Hematopoietic multipotent progenitor cell treated with erythropoietin and hydrocortisone succinate and interleukin-3 and kit ligand, for 6 days (in vitro differentiated cells): Measurements from ENCODE around the gene UBXN6.

ENCODE experiments used
- DNase-seq: peaks from one replicate; pipeline ENCODE4 v3.0.0-alpha.2; 2015

UBXN6 gene

GRCh38 chr19:4455719-4456475 is 1.7 kb downstream of the UBXN6 start:
- peak; percentile 77 for DNase-seq

- peak; percentile 96 for DNase-seq
Observed at GRCh38 chr19:4454747-4455718, 2.6 kb downstream of the UBXN6 start.

GRCh38 chr19:4453232-4454179 is 4.1 kb downstream of the UBXN6 start:
- no peak for DNase-seq

- DNase-seq: no peak
Observed at GRCh38 chr19:4452230-4452990, 5.2 kb downstream of the UBXN6 start.

GRCh38 chr19:4449639-4450028 is 8.0 kb downstream of the UBXN6 start:
- DNase-seq: no peak

GRCh38 chr19:4449022-4449638 is 8.5 kb downstream of the UBXN6 start:
- no peak for DNase-seq

- no peak for DNase-seq
Observed at GRCh38 chr19:4448147-4448985, 9.2 kb downstream of the UBXN6 start.

- no peak for DNase-seq
Observed at GRCh38 chr19:4447327-4448146, 10.1 kb downstream of the UBXN6 start.

GRCh38 chr19:4446704-4447200 is 10.8 kb downstream of the UBXN6 start:
- DNase-seq: no peak

- no peak for DNase-seq
Observed at GRCh38 chr19:4445963-4446703, 11.5 kb downstream of the UBXN6 start.

GRCh38 chr19:4444765-4445741 is 12.5 kb downstream of the UBXN6 start:
- no peak for DNase-seq

GRCh38 chr19:4443966-4444764 is 13.4 kb downstream of the UBXN6 start:
- no peak for DNase-seq

GRCh38 chr19:4443188-4443587 is 14.4 kb downstream of the UBXN6 start:
- DNase-seq: no peak

- DNase-seq: no peak
Observed at GRCh38 chr19:4442819-4443146, 14.8 kb downstream of the UBXN6 start.

GRCh38 chr19:4441994-4442818 is 15.4 kb downstream of the UBXN6 start:
- DNase-seq: no peak

GRCh38 chr19:4439243-4439642 is 18.4 kb downstream of the UBXN6 start:
- DNase-seq: no peak
